GM12878 (cell line): ENCODE data around the gene DDR1. TPM values are rescaled to one million over a fixed set of nuclear protein-coding genes. Genes with fewer than 3 reads are reported as not detected.

Source experiments
- ASH2L ChIP-seq: fragments of 300-600, 200-600 bp; sonication (generic); IDR thresholded peaks from 2 replicates; pipeline ENCODE4 v1.6.1; 2017; ENCODE audit warnings: low read depth, mild to moderate bottlenecking, borderline replicate concordance
- BRCA1 ChIP-seq: IDR thresholded peaks from 2 replicates; pipeline ENCODE4 v1.6.1; 2011; ENCODE audit warnings: low read depth, low read length, improper control_type of control experiment
- CHD2 ChIP-seq: IDR thresholded peaks from 2 replicates; pipeline ENCODE4 v1.6.1; 2011; ENCODE audit warnings: low read depth, low read length, improper control_type of control experiment, borderline replicate concordance
- CUX1 ChIP-seq: IDR thresholded peaks from 2 replicates; pipeline ENCODE4 v1.6.1; 2012; ENCODE audit warnings: improper control_type of control experiment, low read depth, low read length; ENCODE audit not compliant: insufficient replicate concordance
- EGR1 ChIP-seq, 2 experiments: IDR thresholded peaks; 1 replicate in 1 of 2; 2 replicates in 1 of 2; pipeline ENCODE4 v1.6.1; 2011 to 2012; ENCODE audit warnings: low read depth in 2 of 2, low read length in 2 of 2, borderline replicate concordance in 1 of 2, mild to moderate bottlenecking in 1 of 2, moderate library complexity in 1 of 2
- FOXK2 ChIP-seq: fragments of 450-650 bp; IDR thresholded peaks from 2 replicates; pipeline ENCODE4 v1.6.1; 2017; ENCODE audit warnings: mild to moderate bottlenecking, moderate library complexity
- HDGF ChIP-seq: fragments of 450-650 bp; IDR thresholded peaks from 2 replicates; pipeline ENCODE4 v1.6.1; 2016; ENCODE audit warnings: antibody characterized with exemption
- KAT2A ChIP-seq: conservative IDR thresholded peaks from 2 replicates; pipeline ENCODE4 v1.6.1; 2011; ENCODE audit warnings: low read depth, low read length; ENCODE audit not compliant: control insufficient read depth
- KDM1A ChIP-seq: fragments of 200-600 bp; sonication (generic); IDR thresholded peaks from 2 replicates; pipeline ENCODE4 v1.6.1; 2016; ENCODE audit warnings: borderline replicate concordance
- MEF2B ChIP-seq: fragments of 450-650 bp; IDR thresholded peaks from 2 replicates; pipeline ENCODE4 v1.6.1; 2018; ENCODE audit warnings: mild to moderate bottlenecking, moderate library complexity; ENCODE audit not compliant: partially characterized antibody, poor library complexity, severe bottlenecking
- NFIC ChIP-seq: IDR thresholded peaks from 2 replicates; pipeline ENCODE4 v1.6.1; 2012; ENCODE audit warnings: low read depth, mild to moderate bottlenecking, inconsistent platforms, low read length, moderate library complexity
- NKRF ChIP-seq: fragments of 450-650 bp; conservative IDR thresholded peaks from 2 replicates; pipeline ENCODE4 v1.6.1; 2017; ENCODE audit warnings: mild to moderate bottlenecking, moderate library complexity
- PAX5 ChIP-seq: IDR thresholded peaks from 2 replicates; pipeline ENCODE4 v1.6.1; 2011; ENCODE audit warnings: low read depth, low read length, borderline replicate concordance
- PML ChIP-seq: IDR thresholded peaks from 2 replicates; pipeline ENCODE4 v1.6.1; 2012; ENCODE audit warnings: low read length, inconsistent platforms
- SREBF2 ChIP-seq: IDR thresholded peaks from 2 replicates; pipeline ENCODE4 v1.6.1; 2012; ENCODE audit warnings: mild to moderate bottlenecking, low read length
- TCF12 ChIP-seq: IDR thresholded peaks from 2 replicates; pipeline ENCODE4 v1.6.1; 2011; ENCODE audit warnings: low read depth, mild to moderate bottlenecking, low read length
- ZNF592 ChIP-seq: fragments of 450-650 bp; IDR thresholded peaks from 2 replicates; pipeline ENCODE4 v1.6.1; 2017; ENCODE audit warnings: mild to moderate bottlenecking, moderate library complexity
- ZSCAN29 ChIP-seq: fragments of 450-650 bp; IDR thresholded peaks from 2 replicates; pipeline ENCODE4 v1.6.1; 2017; ENCODE audit warnings: mild to moderate bottlenecking, moderate library complexity
- polyA plus RNA-seq, 11 experiments: library from polyadenylated mRNA; depleted of rRNA in 4 of 11; unstranded in 6 of 11; stranded (reverse) in 5 of 11; fragments of >200 nt; fragmentation: Nextera tagmentation in 4 of 11; fragmentation: Illumina TruSeq in 1 of 11; extraction: Ambion mirVana in 4 of 11; extraction: Trizol in 1 of 11; gene quantifications; 1 replicate in 1 of 11; 2 replicates in 10 of 11; pipeline versions ENCODE4 v1.2.1 to v1.2.3, GENCODE V29; 2011 to 2016; ENCODE audit warnings: inconsistent platforms in 2 of 11, missing spikeins in 2 of 11, low read depth in 1 of 11
- total RNA-seq, 4 experiments: library from RNA; depleted of rRNA in 3 of 4; stranded (reverse); fragments of >200 nt in 3 of 4; fragmentation: Illumina TruSeq in 1 of 4; extraction: Trizol in 1 of 4; gene quantifications; 2 replicates each; pipeline versions ENCODE4 v1.2.1 to v1.2.3, GENCODE V29; 2013 to 2021

The DDR1 gene
- total and polyA plus RNA-seq, 10 of the 15 experiments (the other 5 are each of a cell fraction or from before 2014, with no cell fraction given) = 1.1 to 39.0 (median 11.9) TPM

- no peak for TF ChIP-seq CUX1
- TF ChIP-seq ZSCAN29 = no peak; the same call in 1 of the 2 replicates
- TF ChIP-seq FOXK2 = no peak
- TF ChIP-seq TCF12 = 0 out of 2 replicates have a peak, but pooled peaks have one; percentile 36
- TF ChIP-seq SREBF2 = no peak
- TF ChIP-seq MEF2B = peak; percentile 71
- no peak for TF ChIP-seq KDM1A
- 0 out of 2 replicates have a peak, but pooled peaks have one; percentile 25 for TF ChIP-seq CHD2
- no peak for TF ChIP-seq ASH2L
- TF ChIP-seq NKRF = no peak
- TF ChIP-seq KAT2A = no peak
- no peak for TF ChIP-seq BRCA1
- TF ChIP-seq EGR1 (IDR thresholded peaks at IDR 0.05; ENCODE audit: borderline replicate concordance in 1 of 2, low read depth in 2 of 2, low read length in 2 of 2) = no peak
- TF ChIP-seq PAX5 = no peak; the same call in 1 of the 2 replicates
- TF ChIP-seq HDGF = no peak; the same call in 1 of the 2 replicates
- no peak for TF ChIP-seq PML
- no peak for TF ChIP-seq ZNF592
- no peak for TF ChIP-seq NFIC
These were observed 6.7 kb upstream of the DDR1 start (continued) for GRCh38 chr6:30877419-30878262.
